Measurements from ENCODE around the gene ABCG1. TPM values are rescaled to one million over a fixed set of nuclear protein-coding genes. Genes with fewer than 3 reads are reported as not detected.
A peak's percentile ranks its signal among the peaks of the same experiment; 100 is the strongest.

The ABCG1 gene
- total RNA-seq, 1 donor from 2014 or later, result 138 TPM

DNA sequence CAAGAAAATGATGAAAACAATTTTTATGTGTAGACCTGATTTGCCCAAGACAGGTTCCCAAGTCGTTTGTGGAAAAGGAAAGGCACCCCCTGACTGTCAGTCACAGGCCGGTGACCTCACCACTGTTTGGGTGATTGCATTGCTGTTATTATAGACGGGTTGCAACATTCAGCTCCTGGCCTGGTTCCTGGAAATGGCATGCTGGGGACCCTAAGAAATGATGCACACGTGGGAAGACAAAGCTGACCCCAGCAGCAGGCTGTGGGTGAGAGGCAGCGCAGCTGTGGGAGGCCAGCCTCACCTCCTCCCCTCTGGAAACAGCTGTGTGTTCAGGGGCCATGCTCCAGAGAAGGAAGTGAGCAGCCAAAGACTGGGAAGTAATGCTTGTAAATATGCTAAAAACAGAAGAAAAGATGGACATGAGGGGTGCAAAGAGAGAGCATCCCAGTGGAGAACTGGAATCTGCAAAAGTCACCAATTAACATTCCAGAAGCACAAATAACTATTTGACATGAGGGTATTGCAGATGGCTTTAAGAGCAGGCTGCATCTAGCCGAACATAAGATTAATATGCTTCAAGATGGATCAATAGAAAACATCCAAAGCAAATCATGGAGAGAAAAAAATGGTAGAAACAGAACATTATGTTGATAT, 23.4 kb upstream of the ABCG1 start:
- peak; percentile 13 for FAIRE-seq
- no peaks in the 10 kb centered on the region for H3K36me3 ChIP-seq (ENCODE audit: control insufficient read depth, insufficient read depth, low read length)
- no peak overlapping the region for H3K4me3 ChIP-seq (ENCODE audit: low read depth, low read length)
- no peaks in the 10 kb centered on the region for H3K27me3 ChIP-seq (ENCODE audit: control insufficient read depth, insufficient read depth, low read length)
- DNase-seq (ENCODE audit: low read depth), result peak; percentile 50
- TF ChIP-seq, protein P1, sequence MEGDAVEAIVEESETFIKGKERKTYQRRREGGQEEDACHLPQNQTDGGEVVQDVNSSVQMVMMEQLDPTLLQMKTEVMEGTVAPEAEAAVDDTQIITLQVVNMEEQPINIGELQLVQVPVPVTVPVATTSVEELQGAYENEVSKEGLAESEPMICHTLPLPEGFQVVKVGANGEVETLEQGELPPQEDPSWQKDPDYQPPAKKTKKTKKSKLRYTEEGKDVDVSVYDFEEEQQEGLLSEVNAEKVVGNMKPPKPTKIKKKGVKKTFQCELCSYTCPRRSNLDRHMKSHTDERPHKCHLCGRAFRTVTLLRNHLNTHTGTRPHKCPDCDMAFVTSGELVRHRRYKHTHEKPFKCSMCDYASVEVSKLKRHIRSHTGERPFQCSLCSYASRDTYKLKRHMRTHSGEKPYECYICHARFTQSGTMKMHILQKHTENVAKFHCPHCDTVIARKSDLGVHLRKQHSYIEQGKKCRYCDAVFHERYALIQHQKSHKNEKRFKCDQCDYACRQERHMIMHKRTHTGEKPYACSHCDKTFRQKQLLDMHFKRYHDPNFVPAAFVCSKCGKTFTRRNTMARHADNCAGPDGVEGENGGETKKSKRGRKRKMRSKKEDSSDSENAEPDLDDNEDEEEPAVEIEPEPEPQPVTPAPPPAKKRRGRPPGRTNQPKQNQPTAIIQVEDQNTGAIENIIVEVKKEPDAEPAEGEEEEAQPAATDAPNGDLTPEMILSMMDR (IDR thresholded peaks at IDR 0.05; ENCODE audit: insufficient read depth, low read length, severe bottlenecking), result no peak

DNA sequence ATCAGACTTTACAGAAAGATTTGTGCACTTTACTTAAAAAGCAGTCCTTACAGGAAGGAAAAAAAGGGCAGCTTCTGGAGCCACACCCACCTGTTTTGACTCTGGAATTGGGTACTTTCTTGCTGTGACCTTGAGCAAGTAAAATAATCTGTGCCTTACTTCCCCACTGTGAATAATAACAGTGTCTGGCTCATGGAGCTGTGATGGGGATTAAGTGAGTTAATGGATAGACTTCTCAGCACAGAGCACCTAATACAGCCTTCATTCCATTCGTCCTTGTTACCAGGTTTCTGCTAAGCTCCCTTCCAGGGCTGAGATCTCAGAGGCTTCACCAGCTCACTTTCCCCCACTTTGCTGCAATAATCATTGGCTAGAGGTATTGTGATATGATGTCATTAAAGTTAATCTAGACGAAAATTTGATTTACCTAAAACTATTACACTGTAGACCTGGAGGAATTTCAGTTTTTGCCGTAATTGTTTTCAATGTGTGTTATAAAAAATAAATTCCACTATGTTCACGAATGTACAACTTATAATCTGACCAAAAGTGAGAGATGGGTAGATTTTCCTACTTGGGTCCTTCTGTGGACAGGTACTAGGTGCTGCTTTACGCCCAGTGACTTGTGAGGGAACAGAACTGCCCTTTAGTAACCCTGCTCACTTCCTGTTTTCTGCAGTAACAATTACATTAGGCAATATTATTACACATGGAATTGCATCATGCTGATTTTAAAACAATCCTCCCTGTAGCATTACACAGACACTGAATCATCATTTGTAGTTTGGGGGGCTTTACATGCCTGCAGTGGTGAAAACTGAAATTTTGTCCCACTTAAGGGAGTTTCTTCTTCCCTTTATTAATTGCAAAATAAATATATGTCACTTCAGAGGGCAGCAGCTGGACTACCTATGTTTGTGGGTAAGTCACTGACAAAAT, 19.7 kb upstream of the ABCG1 start:
- DNase-seq (ENCODE audit: low read depth), result peak; percentile 97
- peak; percentile 50 for FAIRE-seq
- Histone ChIP-seq H3K36me3 (ENCODE audit: control insufficient read depth, insufficient read depth, low read length) (no peaks in the 10 kb centered on the region), H3K4me3 (ENCODE audit: low read depth, low read length) (no peak overlapping the region), H3K27me3 (ENCODE audit: control insufficient read depth, insufficient read depth, low read length) (no peaks in the 10 kb centered on the region)
- TF ChIP-seq, protein P1 (IDR thresholded peaks at IDR 0.05; ENCODE audit: insufficient read depth, low read length, severe bottlenecking), result no peak

DNA sequence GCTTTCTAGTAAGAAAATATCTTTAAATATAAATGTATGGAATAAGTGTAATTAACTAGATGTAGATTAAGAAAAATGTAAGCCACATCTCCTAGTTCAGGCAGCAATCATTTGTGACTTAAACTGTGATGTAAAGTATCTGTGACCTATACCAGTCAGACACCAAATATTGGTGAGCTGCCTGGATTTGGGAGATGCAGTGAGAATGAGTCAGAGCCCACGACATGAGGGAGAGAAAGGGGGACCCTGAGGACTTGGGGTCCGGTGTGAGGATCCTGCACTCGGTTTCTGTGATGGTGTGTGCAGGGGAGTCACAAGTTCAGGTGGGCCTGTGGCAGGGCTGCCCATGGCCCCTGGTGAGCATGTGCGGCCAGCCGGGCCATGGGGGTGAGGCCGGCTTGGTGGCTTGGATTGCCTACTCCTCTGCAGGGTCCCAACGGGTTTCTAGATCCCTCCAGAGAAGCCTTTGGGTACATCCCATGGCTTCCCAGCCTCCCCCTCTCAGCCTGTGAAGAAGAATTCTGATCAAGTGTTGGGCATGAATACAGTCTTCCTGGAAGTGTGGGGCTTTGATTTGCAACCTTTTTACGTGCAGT, 19.0 kb upstream of the ABCG1 start:
- no peaks in the 10 kb centered on the region for H3K27me3 ChIP-seq (ENCODE audit: control insufficient read depth, insufficient read depth, low read length)
- FAIRE-seq (peak; percentile 36), DNase-seq (ENCODE audit: low read depth) (no peak)
- no peak overlapping the region for H3K4me3 ChIP-seq (ENCODE audit: low read depth, low read length)
- TF ChIP-seq, protein P1 (IDR thresholded peaks at IDR 0.05; ENCODE audit: insufficient read depth, low read length, severe bottlenecking), result no peak
- no peaks in the 10 kb centered on the region for H3K36me3 ChIP-seq (ENCODE audit: control insufficient read depth, insufficient read depth, low read length)

GRCh38 chr21:42200906-42201614, 17.9 kb upstream of the ABCG1 start:
- FAIRE-seq (no peak), DNase-seq (ENCODE audit: low read depth) (no peak)
- Histone ChIP-seq H3K4me3 (ENCODE audit: low read depth, low read length) (no peak overlapping the region), H3K36me3 (ENCODE audit: control insufficient read depth, insufficient read depth, low read length) (no peaks in the 10 kb centered on the region), H3K27me3 (ENCODE audit: control insufficient read depth, insufficient read depth, low read length) (no peaks in the 10 kb centered on the region)
- TF ChIP-seq, protein P1 (IDR thresholded peaks at IDR 0.05; ENCODE audit: insufficient read depth, low read length, severe bottlenecking), result no peak

GRCh38 chr21:42201615-42202161, 17.3 kb upstream of the ABCG1 start:
- Histone ChIP-seq H3K36me3 (ENCODE audit: control insufficient read depth, insufficient read depth, low read length) (no peaks in the 10 kb centered on the region), H3K4me3 (ENCODE audit: low read depth, low read length) (no peak overlapping the region), H3K27me3 (ENCODE audit: control insufficient read depth, insufficient read depth, low read length) (no peaks in the 10 kb centered on the region)
- TF ChIP-seq, protein P1 (IDR thresholded peaks at IDR 0.05; ENCODE audit: insufficient read depth, low read length, severe bottlenecking), result no peak
- DNase-seq (ENCODE audit: low read depth), result peak; percentile 64
- FAIRE-seq, result peak; percentile 13
